Activated CD8-positive, alpha-beta T cell treated with anti-CD3 and anti-CD28 coated beads for 36 hours (primary cell): ENCODE measurements around the gene IRX5. TPM values are rescaled to one million over a fixed set of nuclear protein-coding genes. Genes with fewer than 3 reads are reported as not detected.

Experiments
- ATAC-seq: fragments of 200-7000 bp; cut with Tn5 transposase; one replicate; pipeline ENCODE4 v1.10.0; 2021; ENCODE audit warnings: mild to moderate bottlenecking, moderate library complexity
- CTCF ChIA-PET: fragments of 350-600 bp; sonication (Branson Sonifier 250); formaldehyde crosslinking; loops from one replicate; lab custom pipeline; 2021; ENCODE audit warnings: antibody characterized with exemption; lab: Charles Lee
- POLR2A ChIA-PET: fragments of 350-600 bp; sonication (Branson Sonifier 250); formaldehyde crosslinking; loops from one replicate; lab custom pipeline; 2021; ENCODE audit warnings: antibody characterized with exemption; lab: Charles Lee
- DNase-seq: peaks from one replicate; pipeline ENCODE4 v3.0.0-alpha.2; 2020
- H3K27ac Mint-ChIP-seq: one replicate; pipeline ENCODE4 v1.8.0; 2021; ENCODE audit warnings: mild to moderate bottlenecking, mixed read lengths
- H3K27me3 Mint-ChIP-seq: one replicate; pipeline ENCODE4 v1.8.0; 2021; ENCODE audit warnings: mixed read lengths
- H3K36me3 Mint-ChIP-seq: one replicate; pipeline ENCODE4 v1.8.0; 2021; ENCODE audit warnings: low read depth, mixed read lengths
- H3K4me1 Mint-ChIP-seq: one replicate; pipeline ENCODE4 v1.8.0; 2021; ENCODE audit warnings: low read depth, mixed read lengths
- H3K4me3 Mint-ChIP-seq: one replicate; pipeline ENCODE4 v1.8.0; 2021; ENCODE audit warnings: mild to moderate bottlenecking, moderate library complexity, mixed read lengths
- H3K9me3 Mint-ChIP-seq: one replicate; pipeline ENCODE4 v1.8.0; 2021; ENCODE audit warnings: mixed read lengths
- CTCF ChIP-seq: fragments of 200-600 bp; IDR thresholded peaks from one replicate; pipeline ENCODE4 v1.8.0; 2022; ENCODE audit warnings: antibody characterized with exemption, mild to moderate bottlenecking
- intact Hi-C: fragments of 100-400 bp; cut with micrococcal nuclease; formaldehyde crosslinking; loops from one replicate; pipeline ENCODE4 v1.10.0; 2022
- total RNA-seq, 2 experiments: library from RNA; stranded (reverse); gene quantifications; one replicate each; pipeline ENCODE4 v1.2.3, GENCODE V29; 2021

Gene IRX5
- total RNA-seq, 2 experiments from 2014 or later = 0.14 to 0.34 TPM

- DNase-seq (no peak), ATAC-seq (no peak)
- ChIA-PET CTCF (no interaction called here), POLR2A (no interaction called here)
- peaks cover 50% of the 10 kb centered on the region for H3K27me3 Mint-ChIP-seq
- no peak for TF ChIP-seq CTCF
- intact Hi-C loops = no loop called here
- no peaks in the 10 kb centered on the region for H3K4me1 Mint-ChIP-seq
- no peak overlapping the region for H3K27ac Mint-ChIP-seq
- H3K36me3 Mint-ChIP-seq = no peaks in the 10 kb centered on the region
- H3K4me3 Mint-ChIP-seq = no peak overlapping the region
- H3K9me3 Mint-ChIP-seq = no peaks in the 10 kb centered on the region
Observed at GRCh38 chr16:54945063-54945462, 14.4 kb downstream of the IRX5 start.

GRCh38 chr16:54946909-54947308 lies 16.2 kb downstream of the IRX5 start:
- ATAC-seq (no peak), DNase-seq (no peak)
- peaks cover 35% of the 10 kb centered on the region for H3K27me3 Mint-ChIP-seq
- H3K36me3 Mint-ChIP-seq = no peaks in the 10 kb centered on the region
- no peak for TF ChIP-seq CTCF
- no peak overlapping the region for H3K4me3 Mint-ChIP-seq
- H3K4me1 Mint-ChIP-seq = no peaks in the 10 kb centered on the region
- ChIA-PET POLR2A (no interaction called here), CTCF (interaction anchor here (1.6 kb wide), 1 partner anchor 9 kb away, joined by 7 read pairs; no protein-coding TSS in a partner anchor)
- no peaks in the 10 kb centered on the region for H3K9me3 Mint-ChIP-seq
- intact Hi-C loops = no loop called here
- H3K27ac Mint-ChIP-seq = no peak overlapping the region

- H3K9me3 Mint-ChIP-seq = no peaks in the 10 kb centered on the region
- ChIA-PET POLR2A (no interaction called here), CTCF (interaction anchor here (1.6 kb wide), 1 partner anchor 10 kb away, joined by 7 read pairs; no protein-coding TSS in a partner anchor)
- ATAC-seq (no peak), DNase-seq (no peak)
- intact Hi-C loops = no loop called here
- no peak overlapping the region for H3K4me3 Mint-ChIP-seq
- no peaks in the 10 kb centered on the region for H3K4me1 Mint-ChIP-seq
- no peak for TF ChIP-seq CTCF
- peaks cover 33% of the 10 kb centered on the region for H3K27me3 Mint-ChIP-seq
- no peaks in the 10 kb centered on the region for H3K36me3 Mint-ChIP-seq
- H3K27ac Mint-ChIP-seq = no peak overlapping the region
Observed at GRCh38 chr16:54947616-54948015, 17.0 kb downstream of the IRX5 start.

DNA sequence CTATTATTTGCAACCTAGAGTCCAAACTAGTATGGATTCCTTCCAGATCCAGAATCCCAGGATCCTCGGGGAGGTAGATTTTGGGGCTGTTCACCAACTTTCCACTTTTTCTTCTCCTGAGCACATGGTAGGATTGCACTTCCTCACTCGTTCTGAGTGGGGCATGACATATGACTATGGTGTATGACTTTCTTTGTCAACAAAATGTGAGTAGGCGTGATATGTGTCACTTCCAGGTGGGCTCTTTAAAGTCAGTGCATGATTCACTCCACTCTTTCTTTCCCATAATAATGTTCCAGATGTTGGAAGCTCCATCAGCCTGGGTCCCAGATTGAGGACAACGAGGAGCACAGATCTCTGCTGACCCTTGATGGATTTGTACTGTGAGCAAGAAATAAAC lies 21.5 kb downstream of the IRX5 start:
- Mint-ChIP-seq H3K27me3 (peaks cover 19% of the 10 kb centered on the region), H3K9me3 (no peaks in the 10 kb centered on the region), H3K27ac (no peak overlapping the region), H3K4me3 (no peak overlapping the region), H3K36me3 (no peaks in the 10 kb centered on the region), H3K4me1 (no peaks in the 10 kb centered on the region)
- no peak for TF ChIP-seq CTCF
- ChIA-PET POLR2A (no interaction called here), CTCF (no interaction called here)
- no peak for DNase-seq
- no peak for ATAC-seq
- intact Hi-C loops = no loop called here

- no peak overlapping the region for H3K27ac Mint-ChIP-seq
- no peaks in the 10 kb centered on the region for H3K36me3 Mint-ChIP-seq
- no peaks in the 10 kb centered on the region for H3K9me3 Mint-ChIP-seq
- DNase-seq (no peak), ATAC-seq (no peak)
- H3K4me1 Mint-ChIP-seq = no peaks in the 10 kb centered on the region
- ChIA-PET CTCF (no interaction called here), POLR2A (no interaction called here)
- peaks cover 18% of the 10 kb centered on the region for H3K27me3 Mint-ChIP-seq
- TF ChIP-seq CTCF = no peak
- intact Hi-C loops = no loop called here
- H3K4me3 Mint-ChIP-seq = no peak overlapping the region
Observed at GRCh38 chr16:54953461-54953860, 22.8 kb downstream of the IRX5 start.
